SIG-M5 treated with dmso at 0.1 percent for 504 hours (cell line): ENCODE measurements around the gene CCDC85C.

ENCODE experiments used
- DNase-seq: peaks from one replicate; lab custom pipeline; 2025; ENCODE audit not compliant: unreplicated experiment; lab: John Stamatoyannopoulos, UW

CCDC85C gene

DNA sequence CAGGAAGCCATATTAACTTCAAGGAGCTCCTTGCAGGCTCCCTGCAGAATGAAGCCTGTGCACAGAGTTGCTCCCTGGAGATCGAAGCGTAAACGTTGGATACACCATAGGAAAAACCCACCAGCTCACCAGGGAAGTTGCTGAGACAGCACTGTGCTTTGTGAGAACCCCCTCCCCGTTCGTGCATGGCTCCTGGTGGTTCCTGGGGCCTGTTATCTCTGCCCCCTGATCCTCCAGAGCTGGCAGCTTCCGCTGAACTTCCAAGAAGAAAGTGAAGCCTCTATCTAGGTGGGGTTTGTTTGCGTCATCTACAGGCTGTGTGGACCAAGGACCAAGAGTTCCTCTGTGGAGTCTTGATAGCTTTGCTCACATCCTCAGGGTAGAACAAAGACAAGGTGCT, 2.4 kb upstream of the CCDC85C start:
- DNase-seq: no peak

- DNase-seq: peak; percentile 44
These were observed 1.4 kb upstream of the CCDC85C start for GRCh38 chr14:99605299-99605961.

- no peak for DNase-seq
These were observed 825 bp upstream of the CCDC85C start for GRCh38 chr14:99604766-99605298.

- peak; percentile 87 for DNase-seq
These were observed 315 bp upstream of the CCDC85C start for GRCh38 chr14:99604278-99604765.

DNA sequence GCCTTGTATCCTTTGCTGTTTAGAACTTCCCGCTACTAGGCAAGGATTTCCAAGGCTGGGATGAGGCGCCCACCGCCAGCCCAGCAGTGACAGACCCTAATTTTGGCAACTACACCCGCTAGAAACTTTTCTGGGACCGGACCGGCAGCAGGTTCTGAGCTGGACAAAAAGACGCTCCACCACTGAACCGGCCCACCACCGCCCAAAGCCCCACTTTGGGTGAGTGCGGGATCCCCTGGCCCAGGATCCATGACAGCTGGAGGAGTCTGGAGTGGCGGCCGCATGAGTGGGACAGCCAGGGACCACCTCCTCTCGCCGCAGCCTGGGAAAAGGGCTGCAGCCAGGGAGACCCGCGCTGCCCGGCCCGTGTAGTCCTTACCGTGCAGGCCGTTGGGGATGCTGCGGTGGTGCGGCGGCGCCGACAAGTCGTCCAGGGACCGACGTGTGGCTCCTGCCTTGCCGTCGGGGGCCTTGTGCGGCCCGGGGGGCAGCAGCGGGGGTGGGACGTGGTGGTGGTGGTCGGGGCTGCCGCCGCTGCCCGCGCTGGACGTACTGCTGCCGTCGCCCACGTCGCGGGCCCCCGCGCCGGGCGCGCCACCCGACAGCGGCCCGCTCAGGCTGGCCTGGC, 1.1 kb downstream of the CCDC85C start:
- DNase-seq: no peak

- DNase-seq: peak; percentile 8
These were observed 1.8 kb downstream of the CCDC85C start for GRCh38 chr14:99602054-99602787.

DNA sequence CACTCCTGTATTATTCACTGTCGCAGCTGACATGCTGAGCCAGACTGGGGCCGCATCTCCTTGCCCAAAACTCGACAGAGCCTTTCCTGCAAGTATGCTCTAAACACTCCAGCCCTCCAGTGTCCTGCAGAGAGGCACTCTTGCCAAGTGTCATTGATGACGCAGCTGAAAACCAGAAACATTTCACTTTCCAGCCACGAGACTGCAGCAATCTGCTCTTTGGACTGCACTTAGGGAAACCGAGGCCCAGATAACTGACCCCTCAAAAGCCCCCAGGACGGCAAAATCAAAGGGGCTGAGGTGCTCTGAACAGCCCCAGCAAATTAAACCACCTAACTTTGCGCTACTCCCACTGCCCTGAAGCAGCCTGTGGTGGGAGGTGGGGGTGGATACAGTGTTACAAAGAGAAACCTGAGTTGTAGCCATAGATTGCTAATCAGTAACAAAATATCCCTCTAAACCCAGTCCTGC, 2.6 kb downstream of the CCDC85C start:
- no peak for DNase-seq

- no peak for DNase-seq
These were observed 3.6 kb downstream of the CCDC85C start for GRCh38 chr14:99600232-99600888.

GRCh38 chr14:99599393-99599792, 4.6 kb downstream of the CCDC85C start:
- no peak for DNase-seq

GRCh38 chr14:99598774-99599173, 5.2 kb downstream of the CCDC85C start:
- no peak for DNase-seq

- DNase-seq: no peak
These were observed 6.0 kb downstream of the CCDC85C start for GRCh38 chr14:99597911-99598600.

- no peak for DNase-seq
These were observed 7.2 kb downstream of the CCDC85C start for GRCh38 chr14:99596772-99597171.

GRCh38 chr14:99596071-99596627, 7.9 kb downstream of the CCDC85C start:
- DNase-seq: peak; percentile 33

- DNase-seq: no peak
These were observed 8.5 kb downstream of the CCDC85C start for GRCh38 chr14:99595524-99595923.

DNA sequence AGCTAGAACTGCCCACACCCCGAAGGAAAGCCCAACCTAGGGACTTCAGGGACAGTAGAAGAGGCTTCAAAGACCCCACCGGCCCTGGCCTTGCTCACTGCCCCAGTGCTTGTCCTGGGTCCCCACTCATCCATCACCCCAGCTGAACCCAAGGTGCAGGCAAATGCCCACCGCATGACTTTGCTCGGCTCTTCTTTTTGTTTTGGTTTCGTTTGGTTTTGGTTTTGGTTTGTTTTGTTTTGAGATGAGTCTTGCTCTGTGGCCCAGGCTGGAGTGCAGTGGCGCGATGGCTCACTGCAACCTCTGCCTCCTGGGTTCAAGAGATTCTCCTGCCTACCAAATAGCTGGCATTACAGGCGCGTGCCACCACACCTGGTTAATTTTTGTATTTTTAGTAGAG, 9.0 kb downstream of the CCDC85C start:
- no peak for DNase-seq

DNA sequence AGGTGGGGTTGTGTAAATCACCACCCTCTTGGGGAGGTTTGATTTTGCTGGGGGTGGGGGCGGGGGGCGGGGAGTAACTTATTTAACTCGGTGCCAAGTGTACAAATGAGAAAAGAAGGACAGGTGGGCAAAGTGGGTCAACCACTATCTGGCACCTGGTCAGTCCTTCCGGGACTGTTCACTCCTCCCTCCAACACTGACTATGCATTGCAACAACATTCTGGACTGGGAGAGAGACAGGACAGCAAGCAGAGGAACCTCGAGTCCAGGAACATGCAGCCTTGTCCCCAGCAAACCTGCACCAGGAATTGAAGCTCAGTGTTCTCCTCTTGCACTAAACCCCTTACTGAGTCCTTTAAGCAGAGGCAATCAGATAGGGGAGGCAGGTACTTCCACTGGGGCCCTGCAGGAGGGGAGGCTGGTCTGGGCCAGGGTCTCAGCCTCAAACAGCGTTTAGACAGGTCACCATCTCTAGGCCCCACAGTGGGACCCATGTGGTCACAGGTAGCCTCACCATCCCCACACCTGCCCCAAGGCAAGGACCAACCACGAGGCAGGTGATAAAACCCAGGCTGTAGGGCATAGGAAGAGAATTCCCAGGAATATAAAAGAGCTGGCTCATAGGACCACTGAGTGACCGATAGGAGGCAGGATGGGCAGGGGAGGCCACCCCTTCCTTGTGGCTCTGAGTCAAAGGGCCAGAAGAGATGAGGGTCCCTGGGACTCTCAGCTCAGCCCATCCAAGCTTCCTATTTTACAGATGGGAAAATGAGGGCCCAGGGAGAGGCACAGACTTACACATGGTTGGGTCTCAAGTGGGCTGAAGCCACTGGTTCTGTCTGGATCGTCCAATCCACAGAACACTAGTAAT, 9.8 kb downstream of the CCDC85C start:
- DNase-seq: no peak

DNA sequence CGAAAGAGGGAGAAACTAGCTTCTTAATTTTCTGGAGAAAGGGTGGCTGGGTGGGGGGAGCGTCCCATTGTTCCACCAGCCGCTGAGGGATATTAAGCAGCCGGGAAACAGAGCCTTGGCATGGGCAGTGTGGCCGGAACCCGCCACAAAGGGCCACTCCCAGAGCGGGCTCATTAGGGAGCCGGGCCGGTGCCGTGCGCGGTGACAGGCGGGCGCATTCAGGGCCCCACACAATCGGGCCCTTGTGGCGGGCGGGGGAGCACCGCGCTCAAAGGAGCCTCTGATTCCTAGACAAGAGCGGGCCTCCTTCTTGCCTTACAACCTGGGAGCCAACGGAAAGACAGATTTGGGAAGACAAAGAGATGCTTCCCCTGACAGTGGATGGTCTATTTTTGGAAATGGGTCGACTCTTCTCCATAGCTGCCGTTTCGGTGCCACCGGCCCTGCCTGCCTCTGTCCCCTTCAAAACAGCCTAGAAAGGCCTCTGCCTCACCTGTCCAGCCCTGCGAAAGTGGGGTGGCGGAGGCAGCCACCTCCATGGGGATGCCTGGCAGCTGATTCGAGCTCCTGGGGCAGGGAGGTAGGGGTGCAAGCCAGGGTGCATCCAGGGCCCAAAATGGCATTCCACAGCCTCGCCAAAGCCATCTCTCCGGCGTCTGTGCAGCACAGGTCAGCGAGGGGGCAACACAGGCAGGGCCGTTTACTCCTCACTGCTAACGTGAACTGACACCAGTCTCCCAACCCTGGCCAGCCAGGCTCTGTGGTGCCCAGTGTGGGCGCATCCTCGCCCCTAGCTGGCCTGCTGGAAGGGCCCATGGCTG, 10.9 kb downstream of the CCDC85C start:
- DNase-seq: no peak

GRCh38 chr14:99592394-99592793, 11.6 kb downstream of the CCDC85C start:
- no peak for DNase-seq
